Measurements from ENCODE around the gene MEIOB. TPM values are rescaled to one million over a fixed set of nuclear protein-coding genes. Genes with fewer than 3 reads are reported as not detected.

The MEIOB gene
- total RNA-seq, 1 experiment from 2014 or later: 0.62 TPM

- TF ChIP-seq CTCF (conservative IDR thresholded peaks at IDR 0.05; ENCODE audit: low read depth, low read length) (no peak), EZH2 (IDR thresholded peaks at IDR 0.05; ENCODE audit: borderline replicate concordance, low read depth, low read length, poor library complexity, severe bottlenecking) (no peak)
- Histone ChIP-seq H3K9me3 (ENCODE audit: low read depth, low read length, poor library complexity, severe bottlenecking) (no peaks in the 10 kb centered on the region), H3K36me3 (ENCODE audit: insufficient read depth, low read length, poor library complexity, severe bottlenecking) (no peaks in the 10 kb centered on the region), H3K27me3 (replicated peaks; ENCODE audit: insufficient read depth, low read depth, low read length, poor library complexity) (peaks cover 18% of the 10 kb centered on the region), H3K4me3 (ENCODE audit: low read depth, low read length, poor library complexity, severe bottlenecking) (no peak overlapping the region), H3K4me1 (ENCODE audit: insufficient read depth, low read length, poor library complexity, severe bottlenecking) (no peaks in the 10 kb centered on the region), H3K27ac (ENCODE audit: low read depth, low read length, poor library complexity, severe bottlenecking) (no peak overlapping the region)
- CTCF ChIA-PET: no interaction called here
- no TSS peak for BruUV-seq (replicated peaks)
- intact Hi-C loops (cut with micrococcal nuclease; ENCODE audit: unreplicated experiment): no loop called here
- POLR2A ChIA-PET (ENCODE audit: low non-redundant PET): no interaction called here
- DNase-seq (ENCODE audit: low spot score): no peak
Measured at GRCh38 chr16:1890024-1890707, 18.2 kb upstream of the MEIOB start.

GRCh38 chr16:1887711-1888354 lies 15.9 kb upstream of the MEIOB start:
- no peaks in the 10 kb centered on the region for H3K36me3 ChIP-seq (ENCODE audit: insufficient read depth, low read length, poor library complexity, severe bottlenecking)
- H3K4me3 ChIP-seq (ENCODE audit: low read depth, low read length, poor library complexity, severe bottlenecking): no peak overlapping the region
- BruUV-seq (replicated peaks): no TSS peak
- DNase-seq (ENCODE audit: low spot score): no peak
- ChIA-PET POLR2A (ENCODE audit: low non-redundant PET) (no interaction called here), CTCF (interaction anchor here (0.6 kb wide), 1 partner anchor 59 kb away, joined by 4 read pairs; no protein-coding TSS in a partner anchor)
- no peak overlapping the region for H3K27ac ChIP-seq (ENCODE audit: low read depth, low read length, poor library complexity, severe bottlenecking)
- no peaks in the 10 kb centered on the region for H3K9me3 ChIP-seq (ENCODE audit: low read depth, low read length, poor library complexity, severe bottlenecking)
- intact Hi-C loops (cut with micrococcal nuclease; ENCODE audit: unreplicated experiment): no loop called here
- peaks cover 13% of the 10 kb centered on the region for H3K27me3 ChIP-seq (replicated peaks; ENCODE audit: insufficient read depth, low read depth, low read length, poor library complexity)
- no peak for TF ChIP-seq CTCF (conservative IDR thresholded peaks at IDR 0.05; ENCODE audit: low read depth, low read length)
- TF ChIP-seq EZH2 (IDR thresholded peaks at IDR 0.05; ENCODE audit: borderline replicate concordance, low read depth, low read length, poor library complexity, severe bottlenecking): no peak
- no peaks in the 10 kb centered on the region for H3K4me1 ChIP-seq (ENCODE audit: insufficient read depth, low read length, poor library complexity, severe bottlenecking)

GRCh38 chr16:1884889-1885288 lies 12.9 kb upstream of the MEIOB start:
- TF ChIP-seq EZH2 (IDR thresholded peaks at IDR 0.05; ENCODE audit: borderline replicate concordance, low read depth, low read length, poor library complexity, severe bottlenecking): no peak
- TF ChIP-seq CTCF (conservative IDR thresholded peaks at IDR 0.05; ENCODE audit: low read depth, low read length): no peak
- Histone ChIP-seq H3K27me3 (replicated peaks; ENCODE audit: insufficient read depth, low read depth, low read length, poor library complexity) (peaks cover 2% of the 10 kb centered on the region), H3K36me3 (ENCODE audit: insufficient read depth, low read length, poor library complexity, severe bottlenecking) (no peaks in the 10 kb centered on the region), H3K4me3 (ENCODE audit: low read depth, low read length, poor library complexity, severe bottlenecking) (no peak overlapping the region), H3K27ac (ENCODE audit: low read depth, low read length, poor library complexity, severe bottlenecking) (no peak overlapping the region), H3K9me3 (ENCODE audit: low read depth, low read length, poor library complexity, severe bottlenecking) (no peaks in the 10 kb centered on the region), H3K4me1 (ENCODE audit: insufficient read depth, low read length, poor library complexity, severe bottlenecking) (no peaks in the 10 kb centered on the region)
- DNase-seq (ENCODE audit: low spot score): no peak
- no TSS peak for BruUV-seq (replicated peaks)
- POLR2A ChIA-PET (ENCODE audit: low non-redundant PET): no interaction called here
- intact Hi-C loops (cut with micrococcal nuclease; ENCODE audit: unreplicated experiment): no loop called here
- CTCF ChIA-PET: no interaction called here
